ENCODE data around the gene CACNB4. TPM values are rescaled to one million over a fixed set of nuclear protein-coding genes. Genes with fewer than 3 reads are reported as not detected.
A peak's percentile ranks its signal among the peaks of the same experiment; 100 is the strongest.

CACNB4 gene
- total RNA-seq, 1 donor from 2014 or later: 7.8 TPM

DNA sequence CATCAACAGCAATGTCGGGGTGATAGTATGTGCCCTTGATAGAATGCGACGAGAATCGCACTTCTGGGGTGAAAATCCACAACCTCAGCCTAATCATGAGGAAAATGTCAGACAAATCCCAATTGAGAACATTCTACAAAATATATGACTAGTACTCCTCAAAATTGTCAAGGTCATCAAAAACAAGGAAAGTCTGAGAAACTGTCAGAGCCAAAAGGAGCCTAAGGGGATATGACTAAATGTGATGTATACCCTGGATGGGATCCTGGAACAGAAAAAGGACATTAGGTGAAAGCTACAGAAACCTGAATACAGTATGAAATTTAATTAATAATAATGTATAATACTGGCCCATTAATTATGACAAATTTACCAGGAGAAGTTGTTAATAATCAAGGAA, 7.6 kb upstream of the CACNB4 start:
- H3K9ac ChIP-seq (ENCODE audit: low read depth in 1 of 3, low read length in 3 of 3): no peak overlapping the region
- H3K4me1 ChIP-seq (ENCODE audit: control insufficient read depth in 3 of 3, insufficient read depth in 3 of 3, low read length in 3 of 3): no peaks in the 10 kb centered on the region
- no peak overlapping the region for H3K27ac ChIP-seq (ENCODE audit: low read depth, low read length)
- H3K4me3 ChIP-seq (ENCODE audit: low read length in 3 of 3): no peak overlapping the region
- peaks cover 0 to 3% (median 2%) of the 10 kb centered on the region in 3 donors for H3K27me3 ChIP-seq (ENCODE audit: control insufficient read depth in 3 of 3, insufficient read depth in 3 of 3, low read length in 3 of 3)
- H3K9me3 ChIP-seq (ENCODE audit: control insufficient read depth in 3 of 3, low read length in 3 of 3): no peaks in the 10 kb centered on the region
- H3K36me3 ChIP-seq (ENCODE audit: control insufficient read depth in 3 of 3, insufficient read depth in 3 of 3, low read length in 3 of 3): no peaks in the 10 kb centered on the region

GRCh38 chr2:152103271-152103670, 4.4 kb upstream of the CACNB4 start:
- Histone ChIP-seq H3K4me1 (ENCODE audit: control insufficient read depth in 3 of 3, insufficient read depth in 3 of 3, low read length in 3 of 3) (peaks cover 7 to 11% (median 9%) of the 10 kb centered on the region in 3 donors), H3K4me3 (ENCODE audit: low read length in 3 of 3) (no peak overlapping the region), H3K27me3 (ENCODE audit: control insufficient read depth in 3 of 3, insufficient read depth in 3 of 3, low read length in 3 of 3) (peaks cover 3 to 30% (median 29%) of the 10 kb centered on the region in 3 donors), H3K9me3 (ENCODE audit: control insufficient read depth in 3 of 3, low read length in 3 of 3) (no peaks in the 10 kb centered on the region), H3K9ac (ENCODE audit: low read depth in 1 of 3, low read length in 3 of 3) (no peak overlapping the region), H3K36me3 (ENCODE audit: control insufficient read depth in 3 of 3, insufficient read depth in 3 of 3, low read length in 3 of 3) (no peaks in the 10 kb centered on the region), H3K27ac (ENCODE audit: low read depth, low read length) (no peak overlapping the region)

GRCh38 chr2:152100961-152101360, 2.1 kb upstream of the CACNB4 start:
- H3K4me1 ChIP-seq (ENCODE audit: control insufficient read depth in 3 of 3, insufficient read depth in 3 of 3, low read length in 3 of 3): peaks cover 7 to 19% (median 17%) of the 10 kb centered on the region in 3 donors
- H3K9ac ChIP-seq (ENCODE audit: low read depth in 1 of 3, low read length in 3 of 3): no peak overlapping the region
- H3K4me3 ChIP-seq (ENCODE audit: low read length in 3 of 3): no peak overlapping the region
- H3K9me3 ChIP-seq (ENCODE audit: control insufficient read depth in 3 of 3, low read length in 3 of 3): no peaks in the 10 kb centered on the region
- H3K27ac ChIP-seq (ENCODE audit: low read depth, low read length): no peak overlapping the region
- peaks cover 3 to 38% (median 29%) of the 10 kb centered on the region in 3 donors for H3K27me3 ChIP-seq (ENCODE audit: control insufficient read depth in 3 of 3, insufficient read depth in 3 of 3, low read length in 3 of 3)
- H3K36me3 ChIP-seq (ENCODE audit: control insufficient read depth in 3 of 3, insufficient read depth in 3 of 3, low read length in 3 of 3): no peaks in the 10 kb centered on the region

DNA sequence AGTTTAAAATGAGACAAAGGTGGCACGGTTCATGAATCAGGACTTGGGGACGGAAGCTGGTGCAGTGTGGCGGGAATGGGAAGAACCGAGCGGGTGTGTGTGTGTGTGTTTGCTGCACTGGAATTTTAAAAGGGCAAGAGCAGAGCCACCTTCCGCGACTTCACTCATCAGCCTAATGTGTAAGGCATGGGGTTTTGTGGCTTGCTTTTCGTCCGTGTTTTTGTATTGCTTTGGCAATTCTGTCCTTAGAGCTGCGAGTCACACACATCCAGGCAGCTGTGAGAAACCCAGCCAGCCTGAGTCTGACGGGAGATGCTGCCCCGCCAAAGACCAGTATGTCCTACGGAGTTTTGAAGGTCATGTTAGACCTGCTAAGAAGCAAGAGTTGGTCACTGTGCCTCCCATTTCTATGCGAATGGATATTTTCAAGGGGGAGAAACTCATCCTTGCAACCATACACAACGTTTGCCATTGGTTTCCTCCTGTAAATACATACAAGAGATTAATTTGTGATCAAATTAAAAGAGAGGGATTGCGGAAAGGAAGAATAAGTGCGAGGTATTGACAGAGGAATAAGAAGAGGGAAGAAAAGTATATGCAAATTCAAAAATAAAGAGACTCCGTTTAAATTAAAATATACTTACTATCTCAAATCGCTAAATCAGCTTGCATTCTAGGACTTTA, 665 bp upstream of the CACNB4 start:
- peak overlapping the region in 2 of 3 donors; percentile 20 to 40 for H3K9ac ChIP-seq (ENCODE audit: low read depth in 1 of 3, low read length in 3 of 3)
- no peaks in the 10 kb centered on the region for H3K36me3 ChIP-seq (ENCODE audit: control insufficient read depth in 3 of 3, insufficient read depth in 3 of 3, low read length in 3 of 3)
- H3K4me3 ChIP-seq (ENCODE audit: low read length in 3 of 3): peak overlapping the region; percentile 62 to 74 (median 70)
- H3K27me3 ChIP-seq (ENCODE audit: control insufficient read depth in 3 of 3, insufficient read depth in 3 of 3, low read length in 3 of 3): peaks cover 3 to 38% (median 29%) of the 10 kb centered on the region in 3 donors
- H3K27ac ChIP-seq (ENCODE audit: low read depth, low read length): no peak overlapping the region
- H3K4me1 ChIP-seq (ENCODE audit: control insufficient read depth in 3 of 3, insufficient read depth in 3 of 3, low read length in 3 of 3): peaks cover 7 to 19% (median 17%) of the 10 kb centered on the region in 3 donors
- no peaks in the 10 kb centered on the region for H3K9me3 ChIP-seq (ENCODE audit: control insufficient read depth in 3 of 3, low read length in 3 of 3)

DNA sequence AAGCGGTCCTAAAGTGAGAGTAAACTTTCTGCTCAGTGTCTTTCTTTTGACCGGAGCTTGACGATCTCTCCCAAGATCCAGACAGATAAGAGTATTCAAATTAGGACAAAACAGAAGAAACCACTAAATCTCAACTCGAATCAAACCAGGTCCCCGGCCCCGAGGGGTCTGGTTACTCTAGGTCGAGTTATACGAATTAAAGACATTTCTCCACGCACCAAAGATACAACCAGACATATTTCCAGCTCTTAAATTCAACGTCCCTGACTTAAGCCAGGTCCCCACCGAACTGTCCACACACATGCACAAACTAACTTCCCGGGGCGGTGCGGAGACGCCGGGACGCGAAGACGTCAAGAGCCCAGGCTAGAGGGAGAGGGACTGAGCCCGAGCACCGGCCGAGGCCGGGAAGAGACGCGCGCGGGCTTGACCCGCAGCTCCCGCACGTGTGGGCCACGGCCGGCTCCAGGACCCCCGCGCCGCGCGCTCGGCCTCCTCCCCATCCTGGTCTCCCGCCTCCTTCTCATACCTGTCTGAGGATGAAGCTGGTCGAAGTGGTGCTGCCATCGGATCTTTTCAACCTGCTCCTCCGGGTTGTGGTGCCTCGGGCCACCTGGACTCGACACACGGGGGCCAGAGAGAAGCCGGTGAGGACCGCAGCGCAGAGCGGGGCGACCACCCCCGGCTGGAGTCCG, 896 bp downstream of the CACNB4 start:
- peaks cover 7 to 19% (median 17%) of the 10 kb centered on the region in 3 donors for H3K4me1 ChIP-seq (ENCODE audit: control insufficient read depth in 3 of 3, insufficient read depth in 3 of 3, low read length in 3 of 3)
- peak overlapping the region; percentile 19 to 63 (median 30) for H3K9ac ChIP-seq (ENCODE audit: low read depth in 1 of 3, low read length in 3 of 3)
- H3K9me3 ChIP-seq (ENCODE audit: control insufficient read depth in 3 of 3, low read length in 3 of 3): no peaks in the 10 kb centered on the region
- H3K4me3 ChIP-seq (ENCODE audit: low read length in 3 of 3): peak overlapping the region; percentile 62 to 67 (median 64)
- peaks cover 3 to 38% (median 29%) of the 10 kb centered on the region in 3 donors for H3K27me3 ChIP-seq (ENCODE audit: control insufficient read depth in 3 of 3, insufficient read depth in 3 of 3, low read length in 3 of 3)
- no peaks in the 10 kb centered on the region for H3K36me3 ChIP-seq (ENCODE audit: control insufficient read depth in 3 of 3, insufficient read depth in 3 of 3, low read length in 3 of 3)
- H3K27ac ChIP-seq (ENCODE audit: low read depth, low read length): no peak overlapping the region

GRCh38 chr2:152097290-152097800, 1.5 kb downstream of the CACNB4 start:
- Histone ChIP-seq H3K9me3 (ENCODE audit: control insufficient read depth in 3 of 3, low read length in 3 of 3) (no peaks in the 10 kb centered on the region), H3K4me1 (ENCODE audit: control insufficient read depth in 3 of 3, insufficient read depth in 3 of 3, low read length in 3 of 3) (peaks cover 7 to 19% (median 17%) of the 10 kb centered on the region in 3 donors), H3K36me3 (ENCODE audit: control insufficient read depth in 3 of 3, insufficient read depth in 3 of 3, low read length in 3 of 3) (no peaks in the 10 kb centered on the region), H3K4me3 (ENCODE audit: low read length in 3 of 3) (peak overlapping the region; percentile 62 to 67 (median 64)), H3K27me3 (ENCODE audit: control insufficient read depth in 3 of 3, insufficient read depth in 3 of 3, low read length in 3 of 3) (peaks cover 3 to 38% (median 29%) of the 10 kb centered on the region in 3 donors), H3K27ac (ENCODE audit: low read depth, low read length) (no peak overlapping the region), H3K9ac (ENCODE audit: low read depth in 1 of 3, low read length in 3 of 3) (peak overlapping the region; percentile 19 to 63 (median 30))

- H3K4me3 ChIP-seq (ENCODE audit: low read length in 3 of 3): no peak overlapping the region
- no peaks in the 10 kb centered on the region for H3K36me3 ChIP-seq (ENCODE audit: control insufficient read depth in 3 of 3, insufficient read depth in 3 of 3, low read length in 3 of 3)
- H3K27ac ChIP-seq (ENCODE audit: low read depth, low read length): no peak overlapping the region
- peaks cover 7 to 19% (median 17%) of the 10 kb centered on the region in 3 donors for H3K4me1 ChIP-seq (ENCODE audit: control insufficient read depth in 3 of 3, insufficient read depth in 3 of 3, low read length in 3 of 3)
- H3K9ac ChIP-seq (ENCODE audit: low read depth in 1 of 3, low read length in 3 of 3): no peak overlapping the region
- no peaks in the 10 kb centered on the region for H3K9me3 ChIP-seq (ENCODE audit: control insufficient read depth in 3 of 3, low read length in 3 of 3)
- peaks cover 3 to 22% (median 14%) of the 10 kb centered on the region in 3 donors for H3K27me3 ChIP-seq (ENCODE audit: control insufficient read depth in 3 of 3, insufficient read depth in 3 of 3, low read length in 3 of 3)
Observed at GRCh38 chr2:152095146-152095545, 3.7 kb downstream of the CACNB4 start.

- Histone ChIP-seq H3K9me3 (ENCODE audit: control insufficient read depth in 3 of 3, low read length in 3 of 3) (no peaks in the 10 kb centered on the region), H3K4me3 (ENCODE audit: low read length in 3 of 3) (no peak overlapping the region), H3K36me3 (ENCODE audit: control insufficient read depth in 3 of 3, insufficient read depth in 3 of 3, low read length in 3 of 3) (no peaks in the 10 kb centered on the region), H3K9ac (ENCODE audit: low read depth in 1 of 3, low read length in 3 of 3) (no peak overlapping the region), H3K27me3 (ENCODE audit: control insufficient read depth in 3 of 3, insufficient read depth in 3 of 3, low read length in 3 of 3) (peaks cover 0 to 11% (median 3%) of the 10 kb centered on the region in 3 donors), H3K27ac (ENCODE audit: low read depth, low read length) (no peak overlapping the region), H3K4me1 (ENCODE audit: control insufficient read depth in 3 of 3, insufficient read depth in 3 of 3, low read length in 3 of 3) (peaks cover under 1 to 13% (median 10%) of the 10 kb centered on the region in 3 donors)
Observed at GRCh38 chr2:152094014-152094413, 4.8 kb downstream of the CACNB4 start.

DNA sequence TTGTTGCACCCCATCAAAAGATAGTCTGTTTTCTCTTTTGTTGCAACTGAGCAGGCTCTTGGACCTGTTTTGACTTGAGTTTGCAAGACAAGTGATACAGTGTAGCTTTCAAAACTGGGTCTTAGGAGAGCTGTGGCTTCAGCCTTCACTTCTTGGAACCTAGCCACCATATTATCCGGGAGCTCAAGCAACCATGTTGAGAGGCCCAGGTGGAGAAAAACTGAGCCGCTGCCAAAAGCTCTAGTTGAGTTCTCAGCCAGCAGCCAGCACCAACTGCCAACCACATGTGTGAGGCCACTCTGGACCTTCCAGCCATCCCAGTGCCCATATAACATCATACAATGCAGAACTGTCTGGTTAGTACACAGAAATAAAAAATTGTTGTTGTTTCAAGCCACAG, 5.4 kb downstream of the CACNB4 start:
- no peaks in the 10 kb centered on the region for H3K9me3 ChIP-seq (ENCODE audit: control insufficient read depth in 3 of 3, low read length in 3 of 3)
- H3K9ac ChIP-seq (ENCODE audit: low read depth in 1 of 3, low read length in 3 of 3): no peak overlapping the region
- H3K4me1 ChIP-seq (ENCODE audit: control insufficient read depth in 3 of 3, insufficient read depth in 3 of 3, low read length in 3 of 3): peaks cover 0 to 11% (median 6%) of the 10 kb centered on the region in 3 donors
- peaks cover 0 to 7% (median 0%) of the 10 kb centered on the region in 3 donors for H3K27me3 ChIP-seq (ENCODE audit: control insufficient read depth in 3 of 3, insufficient read depth in 3 of 3, low read length in 3 of 3)
- no peak overlapping the region for H3K27ac ChIP-seq (ENCODE audit: low read depth, low read length)
- H3K36me3 ChIP-seq (ENCODE audit: control insufficient read depth in 3 of 3, insufficient read depth in 3 of 3, low read length in 3 of 3): no peaks in the 10 kb centered on the region
- H3K4me3 ChIP-seq (ENCODE audit: low read length in 3 of 3): no peak overlapping the region

DNA sequence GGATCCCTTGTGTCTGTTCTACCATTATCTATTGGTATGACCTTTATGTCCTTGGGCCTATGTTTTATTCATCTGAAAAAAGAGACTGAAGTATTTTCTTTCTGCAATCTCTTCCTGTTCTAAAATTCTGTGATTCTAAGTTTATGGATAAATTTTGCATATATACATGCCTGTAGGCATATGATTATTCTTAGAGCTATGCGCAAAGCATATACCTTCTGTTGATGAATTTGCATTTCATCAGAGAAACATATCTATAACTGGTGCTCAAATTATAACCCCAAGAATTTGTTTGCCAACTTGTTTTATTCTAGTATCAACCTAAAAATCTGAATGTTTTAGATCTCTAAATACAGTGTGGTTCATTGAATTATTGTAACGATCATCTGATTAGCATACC, 6.7 kb downstream of the CACNB4 start:
- Histone ChIP-seq H3K27ac (ENCODE audit: low read depth, low read length) (no peak overlapping the region), H3K27me3 (ENCODE audit: control insufficient read depth in 3 of 3, insufficient read depth in 3 of 3, low read length in 3 of 3) (no peaks in the 10 kb centered on the region), H3K9me3 (ENCODE audit: control insufficient read depth in 3 of 3, low read length in 3 of 3) (no peaks in the 10 kb centered on the region), H3K4me1 (ENCODE audit: control insufficient read depth in 3 of 3, insufficient read depth in 3 of 3, low read length in 3 of 3) (no peaks in the 10 kb centered on the region), H3K36me3 (ENCODE audit: control insufficient read depth in 3 of 3, insufficient read depth in 3 of 3, low read length in 3 of 3) (no peaks in the 10 kb centered on the region), H3K9ac (ENCODE audit: low read depth in 1 of 3, low read length in 3 of 3) (no peak overlapping the region), H3K4me3 (ENCODE audit: low read length in 3 of 3) (no peak overlapping the region)

Data from skeletal muscle tissue (tissue), 4 donors.